ENCODE data around the gene C17orf113. TPM values are rescaled to one million over a fixed set of nuclear protein-coding genes. Genes with fewer than 3 reads are reported as not detected.
A peak's percentile ranks its signal among the peaks of the same experiment; 100 is the strongest.

The C17orf113 gene
- total RNA-seq, 1 donor from 2014 or later, result 2.2 TPM

DNA sequence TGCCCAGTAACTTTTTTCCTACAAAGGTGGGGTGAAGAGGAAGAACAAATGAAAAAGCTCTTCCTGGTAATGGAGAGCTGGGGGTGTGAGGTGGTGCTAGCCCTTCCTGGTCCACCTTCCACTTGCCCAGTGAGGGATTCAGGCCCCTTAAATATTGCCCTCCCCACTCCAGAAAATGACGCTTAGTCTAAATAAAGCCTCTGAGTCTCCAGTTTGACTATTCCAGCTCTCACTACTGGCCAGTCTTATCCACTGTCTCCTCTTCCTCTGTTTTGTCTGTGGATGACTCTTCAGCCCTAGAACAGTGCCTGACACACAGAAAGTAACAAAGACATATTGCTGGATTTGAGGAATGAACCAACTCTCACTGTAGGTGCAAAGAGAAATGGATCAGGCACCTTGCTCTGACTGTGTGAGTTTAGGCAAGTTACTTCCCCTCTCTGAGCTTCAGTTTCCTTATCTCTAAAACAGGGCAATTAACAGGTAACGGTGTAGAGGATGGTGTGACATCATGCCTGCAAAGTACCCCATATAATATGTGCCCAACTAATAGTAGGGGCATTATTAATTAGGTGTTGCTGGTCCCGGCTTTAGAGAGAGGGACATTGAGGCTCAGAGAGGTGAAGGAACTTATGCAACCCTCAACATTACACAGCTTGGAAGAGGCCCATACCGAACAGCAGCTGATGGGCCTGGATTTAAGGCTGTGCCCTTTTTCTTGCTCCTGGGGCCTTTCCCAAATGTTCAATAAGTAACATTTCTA, 26.6 kb upstream of the C17orf113 start:
- no peak overlapping the region for H3K27ac Mint-ChIP-seq (ENCODE audit: unreplicated experiment)
- no peaks in the 10 kb centered on the region for H3K9me3 Mint-ChIP-seq
- no peak for DNase-seq (ENCODE audit: low read depth, low spot score)
- H3K4me1 Mint-ChIP-seq, result no peaks in the 10 kb centered on the region
- no peaks in the 10 kb centered on the region for H3K36me3 Mint-ChIP-seq (ENCODE audit: low read depth)
- H3K27me3 Mint-ChIP-seq (ENCODE audit: low read depth), result peaks cover 31% of the 10 kb centered on the region
- no peak overlapping the region for H3K4me3 Mint-ChIP-seq
- TF ChIP-seq, protein P1, sequence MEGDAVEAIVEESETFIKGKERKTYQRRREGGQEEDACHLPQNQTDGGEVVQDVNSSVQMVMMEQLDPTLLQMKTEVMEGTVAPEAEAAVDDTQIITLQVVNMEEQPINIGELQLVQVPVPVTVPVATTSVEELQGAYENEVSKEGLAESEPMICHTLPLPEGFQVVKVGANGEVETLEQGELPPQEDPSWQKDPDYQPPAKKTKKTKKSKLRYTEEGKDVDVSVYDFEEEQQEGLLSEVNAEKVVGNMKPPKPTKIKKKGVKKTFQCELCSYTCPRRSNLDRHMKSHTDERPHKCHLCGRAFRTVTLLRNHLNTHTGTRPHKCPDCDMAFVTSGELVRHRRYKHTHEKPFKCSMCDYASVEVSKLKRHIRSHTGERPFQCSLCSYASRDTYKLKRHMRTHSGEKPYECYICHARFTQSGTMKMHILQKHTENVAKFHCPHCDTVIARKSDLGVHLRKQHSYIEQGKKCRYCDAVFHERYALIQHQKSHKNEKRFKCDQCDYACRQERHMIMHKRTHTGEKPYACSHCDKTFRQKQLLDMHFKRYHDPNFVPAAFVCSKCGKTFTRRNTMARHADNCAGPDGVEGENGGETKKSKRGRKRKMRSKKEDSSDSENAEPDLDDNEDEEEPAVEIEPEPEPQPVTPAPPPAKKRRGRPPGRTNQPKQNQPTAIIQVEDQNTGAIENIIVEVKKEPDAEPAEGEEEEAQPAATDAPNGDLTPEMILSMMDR (conservative IDR thresholded peaks at IDR 0.05), result no peak

GRCh38 chr17:42075789-42076188, 25.4 kb upstream of the C17orf113 start:
- H3K4me3 Mint-ChIP-seq, result no peak overlapping the region
- H3K4me1 Mint-ChIP-seq, result no peaks in the 10 kb centered on the region
- H3K9me3 Mint-ChIP-seq, result no peaks in the 10 kb centered on the region
- H3K36me3 Mint-ChIP-seq (ENCODE audit: low read depth), result no peaks in the 10 kb centered on the region
- DNase-seq (ENCODE audit: low read depth, low spot score), result no peak
- H3K27ac Mint-ChIP-seq (ENCODE audit: unreplicated experiment), result no peak overlapping the region
- TF ChIP-seq, protein P1 (conservative IDR thresholded peaks at IDR 0.05), result no peak
- peaks cover 43% of the 10 kb centered on the region for H3K27me3 Mint-ChIP-seq (ENCODE audit: low read depth)

- DNase-seq (ENCODE audit: low read depth, low spot score), result peak; percentile 24
- TF ChIP-seq, protein P1 (conservative IDR thresholded peaks at IDR 0.05), result peak; percentile 23
- H3K36me3 Mint-ChIP-seq (ENCODE audit: low read depth), result no peaks in the 10 kb centered on the region
- no peak overlapping the region for H3K27ac Mint-ChIP-seq (ENCODE audit: unreplicated experiment)
- H3K9me3 Mint-ChIP-seq, result no peaks in the 10 kb centered on the region
- H3K4me1 Mint-ChIP-seq, result no peaks in the 10 kb centered on the region
- H3K4me3 Mint-ChIP-seq, result no peak overlapping the region
- peaks cover 52% of the 10 kb centered on the region for H3K27me3 Mint-ChIP-seq (ENCODE audit: low read depth)
Measured at GRCh38 chr17:42072323-42073187, 22.2 kb upstream of the C17orf113 start.

DNA sequence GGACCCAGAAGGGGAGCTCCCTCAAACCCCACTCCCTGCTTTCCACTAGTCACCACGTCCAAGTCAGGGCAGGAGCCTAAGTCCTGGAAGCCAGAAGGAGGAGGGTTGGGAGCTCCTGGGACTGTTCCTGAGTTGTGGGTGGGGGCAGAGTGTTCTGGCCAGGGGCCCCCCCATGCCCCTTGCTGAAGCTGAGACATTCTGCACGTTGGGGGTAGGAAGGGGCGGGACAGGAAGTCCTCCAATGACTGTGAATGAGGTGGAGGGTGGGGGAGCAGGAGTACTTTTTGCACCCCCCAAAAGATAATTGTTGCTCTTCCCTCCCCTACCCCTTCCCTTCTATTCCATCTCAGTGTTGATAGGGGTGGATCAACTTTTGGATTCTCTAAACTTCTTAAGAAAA, 21.4 kb upstream of the C17orf113 start:
- Mint-ChIP-seq H3K4me1 (no peaks in the 10 kb centered on the region), H3K4me3 (no peak overlapping the region), H3K27me3 (ENCODE audit: low read depth) (peaks cover 52% of the 10 kb centered on the region), H3K36me3 (ENCODE audit: low read depth) (no peaks in the 10 kb centered on the region), H3K27ac (ENCODE audit: unreplicated experiment) (no peak overlapping the region), H3K9me3 (no peaks in the 10 kb centered on the region)
- TF ChIP-seq, protein P1 (conservative IDR thresholded peaks at IDR 0.05), result no peak
- no peak for DNase-seq (ENCODE audit: low read depth, low spot score)

DNA sequence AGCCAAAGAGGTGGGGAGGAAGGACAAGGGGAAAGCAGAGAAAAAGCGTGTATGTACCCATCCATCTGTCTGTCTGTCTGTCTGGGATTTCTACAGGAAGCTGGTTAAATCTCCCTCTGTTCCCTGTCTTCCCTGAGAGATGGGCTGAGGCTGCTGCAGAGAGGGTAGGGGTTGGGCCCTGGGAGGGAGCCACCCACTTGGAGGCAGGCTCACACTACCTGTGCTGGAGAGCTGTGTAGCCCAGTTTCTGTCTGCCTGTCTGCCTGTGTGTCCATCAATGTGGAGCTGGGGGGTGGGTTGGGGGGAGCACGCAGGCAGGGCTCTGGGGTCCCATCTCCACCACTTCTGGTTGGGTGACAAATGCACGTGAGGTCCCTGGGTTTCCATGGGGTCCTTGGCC, 18.6 kb upstream of the C17orf113 start:
- H3K27ac Mint-ChIP-seq (ENCODE audit: unreplicated experiment), result no peak overlapping the region
- TF ChIP-seq, protein P1 (conservative IDR thresholded peaks at IDR 0.05), result no peak
- no peak overlapping the region for H3K4me3 Mint-ChIP-seq
- no peaks in the 10 kb centered on the region for H3K9me3 Mint-ChIP-seq
- no peaks in the 10 kb centered on the region for H3K36me3 Mint-ChIP-seq (ENCODE audit: low read depth)
- H3K27me3 Mint-ChIP-seq (ENCODE audit: low read depth), result peaks cover 37% of the 10 kb centered on the region
- no peak for DNase-seq (ENCODE audit: low read depth, low spot score)
- peaks cover 3% of the 10 kb centered on the region for H3K4me1 Mint-ChIP-seq
